Prostate gland (tissue), 2 donors: ENCODE data around the gene FRMD3. TPM values are rescaled to one million over a fixed set of nuclear protein-coding genes. Genes with fewer than 3 reads are reported as not detected.

Experiments used
- DNase-seq: peaks from one replicate; pipeline ENCODE4 v3.0.0-alpha.2; 2019; ENCODE audit warnings: low spot score
- H3K27ac ChIP-seq, 2 donors: fragments of 200-600 bp; sonication (generic); 2 replicates each; pipeline ENCODE4 v1.5.1; 2017 to 2019
- H3K27me3 ChIP-seq: fragments of 200-600 bp; sonication (generic); replicated peaks from 2 replicates; pipeline ENCODE4 v1.5.1; 2019; ENCODE audit not compliant: insufficient read depth
- H3K36me3 ChIP-seq, 2 donors: fragments of 200-600 bp; sonication (generic); 1 replicate in 1 of 2; 2 replicates in 1 of 2; pipeline versions ENCODE4 v1.5.1 to v1.8.1; 2017 to 2019
- H3K4me1 ChIP-seq: fragments of 200-600 bp; sonication (generic); replicated peaks from 2 replicates; pipeline ENCODE4 v1.5.1; 2019
- H3K4me3 ChIP-seq, 2 donors: fragments of 200-600 bp; sonication (generic); 2 replicates each; pipeline ENCODE4 v1.5.1; 2017 to 2019
- H3K9me3 ChIP-seq: fragments of 200-600 bp; sonication (generic); 2 replicates; pipeline ENCODE4 v1.5.1; 2017
- POLR2A ChIP-seq: fragments of 450-650 bp; IDR thresholded peaks from one replicate; pipeline ENCODE4 v1.6.1; 2016; ENCODE audit warnings: antibody characterized with exemption, mild to moderate bottlenecking
- POLR2AphosphoS5 ChIP-seq: sonication (generic); formaldehyde crosslinking; IDR thresholded peaks from one replicate; pipeline ENCODE4 v1.6.1; 2017; ENCODE audit warnings: antibody characterized with exemption
- WGBS: methylation state at CpG from one replicate; pipeline ENCODE4 v1.1.5; 2018; 5-methylcytosine and 5-hydroxymethylcytosine counted together
- intact Hi-C: fragments of 100-400 bp; cut with DNase I; formaldehyde crosslinking; loops from one replicate; pipeline ENCODE4 v1.14.2; 2022
- total RNA-seq, 2 donors: library from RNA; depleted of rRNA; stranded (reverse); fragments of >200 nt; gene quantifications; one replicate each; pipeline ENCODE4 v1.1.0, GENCODE V29; 2016
- TF ChIP-seq, protein P1 (sequence below), 4 experiments: fragments of 200-600 bp in 2 of 4; fragments of 450-650 bp in 2 of 4; sonication (generic) in 2 of 4; IDR thresholded peaks; 1 replicate in 3 of 4; 2 replicates in 1 of 4; pipeline ENCODE4 v1.5.1; 2016 to 2019; ENCODE audit warnings: antibody characterized with exemption in 4 of 4, mild to moderate bottlenecking in 2 of 4, moderate library complexity in 2 of 4

Gene FRMD3
- total RNA-seq, 2 donors from 2014 or later: 2.3 to 3.4 TPM

GRCh38 chr9:83526901-83527300 is 11.3 kb downstream of the FRMD3 start:
- Histone ChIP-seq H3K9me3 (no peaks in the 10 kb centered on the region), H3K27me3 (no peaks in the 10 kb centered on the region), H3K4me1 (no peaks in the 10 kb centered on the region), H3K27ac (no peak overlapping the region), H3K36me3 (no peaks in the 10 kb centered on the region), H3K4me3 (no peak overlapping the region)
- 56% methylated on average over 3 of the region's 3 CpGs for WGBS
- TF ChIP-seq, protein P1, sequence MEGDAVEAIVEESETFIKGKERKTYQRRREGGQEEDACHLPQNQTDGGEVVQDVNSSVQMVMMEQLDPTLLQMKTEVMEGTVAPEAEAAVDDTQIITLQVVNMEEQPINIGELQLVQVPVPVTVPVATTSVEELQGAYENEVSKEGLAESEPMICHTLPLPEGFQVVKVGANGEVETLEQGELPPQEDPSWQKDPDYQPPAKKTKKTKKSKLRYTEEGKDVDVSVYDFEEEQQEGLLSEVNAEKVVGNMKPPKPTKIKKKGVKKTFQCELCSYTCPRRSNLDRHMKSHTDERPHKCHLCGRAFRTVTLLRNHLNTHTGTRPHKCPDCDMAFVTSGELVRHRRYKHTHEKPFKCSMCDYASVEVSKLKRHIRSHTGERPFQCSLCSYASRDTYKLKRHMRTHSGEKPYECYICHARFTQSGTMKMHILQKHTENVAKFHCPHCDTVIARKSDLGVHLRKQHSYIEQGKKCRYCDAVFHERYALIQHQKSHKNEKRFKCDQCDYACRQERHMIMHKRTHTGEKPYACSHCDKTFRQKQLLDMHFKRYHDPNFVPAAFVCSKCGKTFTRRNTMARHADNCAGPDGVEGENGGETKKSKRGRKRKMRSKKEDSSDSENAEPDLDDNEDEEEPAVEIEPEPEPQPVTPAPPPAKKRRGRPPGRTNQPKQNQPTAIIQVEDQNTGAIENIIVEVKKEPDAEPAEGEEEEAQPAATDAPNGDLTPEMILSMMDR (IDR thresholded peaks at IDR 0.05): no peak
- TF ChIP-seq POLR2A: no peak
- TF ChIP-seq POLR2AphosphoS5: no peak
- intact Hi-C loops: no loop called here
- no peak for DNase-seq

DNA sequence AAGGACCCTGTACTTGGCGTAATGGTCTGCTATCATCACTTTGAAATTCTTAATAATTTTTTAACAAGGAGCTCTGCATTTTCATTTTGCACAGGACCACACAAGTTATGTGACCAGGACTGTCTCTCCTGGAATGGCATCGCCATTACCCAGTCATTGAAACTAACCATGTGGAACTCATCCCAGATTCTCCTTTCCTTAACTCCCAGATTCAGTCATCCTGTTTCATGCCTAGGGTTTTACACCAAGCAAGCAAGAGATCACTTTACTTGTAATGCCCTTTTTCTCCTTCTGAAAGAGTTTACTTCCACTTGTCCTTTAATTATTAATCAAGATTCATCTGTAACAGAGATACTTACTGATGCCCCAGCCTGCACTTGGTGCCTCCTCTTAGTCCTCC is 12.0 kb downstream of the FRMD3 start:
- H3K4me3 ChIP-seq: no peak overlapping the region
- no peak for DNase-seq
- 88% methylated on average over 2 of the region's 2 CpGs for WGBS
- TF ChIP-seq, protein P1 (IDR thresholded peaks at IDR 0.05): no peak
- TF ChIP-seq POLR2A: no peak
- no peak for TF ChIP-seq POLR2AphosphoS5
- no peaks in the 10 kb centered on the region for H3K36me3 ChIP-seq
- H3K27me3 ChIP-seq: no peaks in the 10 kb centered on the region
- intact Hi-C loops: no loop called here
- no peaks in the 10 kb centered on the region for H3K4me1 ChIP-seq
- H3K27ac ChIP-seq: no peak overlapping the region
- H3K9me3 ChIP-seq: no peaks in the 10 kb centered on the region

DNA sequence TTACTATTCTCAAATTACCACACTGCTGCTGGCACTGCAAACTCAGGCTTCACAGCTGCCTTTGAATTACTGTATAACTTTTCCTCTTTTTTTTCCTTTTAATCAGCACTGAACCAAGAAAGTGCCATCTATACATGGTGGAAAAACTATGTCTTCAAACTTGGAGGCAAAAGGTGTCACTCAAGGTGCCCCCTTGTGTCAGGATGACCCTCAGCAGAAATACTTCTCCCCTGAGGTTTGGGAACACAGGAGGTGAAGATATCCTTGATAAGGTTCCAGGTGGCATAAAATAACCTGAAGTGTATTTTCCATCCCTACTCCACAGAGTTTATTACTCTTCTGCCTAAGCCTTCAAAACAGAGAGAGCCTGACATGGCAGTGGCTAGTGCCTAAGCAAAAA is 14.5 kb downstream of the FRMD3 start:
- Histone ChIP-seq H3K4me3 (no peak overlapping the region), H3K4me1 (no peaks in the 10 kb centered on the region), H3K27me3 (no peaks in the 10 kb centered on the region), H3K36me3 (no peaks in the 10 kb centered on the region), H3K9me3 (no peaks in the 10 kb centered on the region), H3K27ac (no peak overlapping the region)
- intact Hi-C loops: no loop called here
- TF ChIP-seq, protein P1 (IDR thresholded peaks at IDR 0.05): no peak
- no peak for TF ChIP-seq POLR2A
- TF ChIP-seq POLR2AphosphoS5: no peak
- no peak for DNase-seq

DNA sequence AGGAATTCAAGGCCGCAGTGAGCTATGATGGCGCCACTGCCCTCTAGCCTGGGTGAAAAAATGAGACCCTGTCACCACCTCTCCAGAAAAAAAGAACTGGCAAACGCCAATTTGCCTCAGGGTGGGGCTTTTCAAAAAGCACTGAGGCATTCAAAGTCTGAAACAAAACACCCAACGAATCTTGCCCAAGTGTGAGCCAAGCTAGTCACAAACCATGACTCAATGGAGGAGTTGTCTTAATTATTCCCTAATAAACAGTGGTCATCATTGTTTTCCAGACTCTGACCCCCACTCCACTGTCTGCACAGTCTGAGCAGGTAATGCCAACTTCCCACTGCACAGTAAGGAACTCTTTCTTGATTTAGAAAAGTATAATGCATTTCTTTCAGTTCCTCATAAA is 16.8 kb downstream of the FRMD3 start:
- no peaks in the 10 kb centered on the region for H3K36me3 ChIP-seq
- intact Hi-C loops: no loop called here
- H3K4me1 ChIP-seq: no peaks in the 10 kb centered on the region
- DNase-seq: no peak
- no peak overlapping the region for H3K4me3 ChIP-seq
- 83% methylated on average over 4 of the region's 4 CpGs for WGBS
- H3K27ac ChIP-seq: no peak overlapping the region
- H3K9me3 ChIP-seq: no peaks in the 10 kb centered on the region
- TF ChIP-seq POLR2A (no peak), POLR2AphosphoS5 (no peak)
- TF ChIP-seq, protein P1 (IDR thresholded peaks at IDR 0.05): no peak
- no peaks in the 10 kb centered on the region for H3K27me3 ChIP-seq

DNA sequence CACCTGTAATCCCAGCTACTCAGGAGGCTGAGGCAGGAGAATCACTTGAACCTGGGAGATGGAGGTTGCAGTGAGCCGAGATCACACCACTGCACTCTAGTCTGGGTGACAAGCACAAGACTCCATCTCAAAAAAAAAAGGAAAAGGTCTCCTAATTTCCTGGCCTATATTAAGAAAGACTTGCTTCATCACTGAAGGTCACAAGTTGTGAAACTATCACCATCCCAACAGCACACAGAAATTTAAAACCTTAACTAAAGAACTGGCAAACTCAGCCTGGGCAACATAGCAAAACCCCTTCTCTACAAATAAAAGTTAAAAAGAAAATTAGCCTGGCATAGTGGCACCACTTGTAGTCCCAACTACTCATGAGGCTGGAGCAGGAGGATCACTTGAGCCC is 17.2 kb downstream of the FRMD3 start:
- Histone ChIP-seq H3K9me3 (no peaks in the 10 kb centered on the region), H3K36me3 (no peaks in the 10 kb centered on the region), H3K27me3 (no peaks in the 10 kb centered on the region), H3K4me3 (no peak overlapping the region), H3K4me1 (no peaks in the 10 kb centered on the region), H3K27ac (no peak overlapping the region)
- no peak for TF ChIP-seq POLR2A
- TF ChIP-seq, protein P1 (IDR thresholded peaks at IDR 0.05): no peak
- no peak for TF ChIP-seq POLR2AphosphoS5
- intact Hi-C loops: no loop called here
- 96% methylated on average over 1 of the region's 1 CpG for WGBS
- DNase-seq: no peak
